Osteoblast (primary cell): ENCODE measurements around the gene SNX25. TPM values are rescaled to one million over a fixed set of nuclear protein-coding genes. Genes with fewer than 3 reads are reported as not detected.
"Not testable (repeated sequence)": the region's sequence is repeated elsewhere in the genome, so short reads cannot be mapped to it uniquely, and the experiment has no call there.

ENCODE experiments used
- DNase-seq: peaks from one replicate; pipeline ENCODE4 v3.0.0; 2011; ENCODE audit warnings: low spot score, mixed read lengths; ENCODE audit not compliant: insufficient read length; ENCODE audit errors: missing footprints
- H2AFZ ChIP-seq: 2 replicates; pipeline ENCODE4 v1.6.0; 2011; ENCODE audit warnings: mild to moderate bottlenecking, low read length
- H3K27ac ChIP-seq: 2 replicates; pipeline ENCODE4 v1.5.1; 2011; ENCODE audit warnings: mild to moderate bottlenecking, low read depth, low read length, moderate library complexity
- H3K27me3 ChIP-seq: 2 replicates; pipeline ENCODE4 v1.6.0; 2012; ENCODE audit warnings: mild to moderate bottlenecking, control low read depth, inconsistent platforms, low read length, moderate library complexity; ENCODE audit not compliant: insufficient read depth
- H3K36me3 ChIP-seq: 2 replicates; pipeline ENCODE4 v1.5.1; 2011; ENCODE audit warnings: mild to moderate bottlenecking, low read length, control low read depth, moderate library complexity; ENCODE audit not compliant: insufficient read depth
- H3K4me1 ChIP-seq: 2 replicates; pipeline ENCODE4 v1.5.1; 2011; ENCODE audit warnings: mild to moderate bottlenecking, low read length, control low read depth, moderate library complexity; ENCODE audit not compliant: insufficient read depth
- H3K4me2 ChIP-seq: 2 replicates; pipeline ENCODE4 v1.6.0; 2011; ENCODE audit warnings: mild to moderate bottlenecking, low read length; ENCODE audit not compliant: insufficient read depth
- H3K4me3 ChIP-seq: fragments of 200-600 bp; sonication (generic); 3 replicates; pipeline ENCODE4 v1.5.1; 2012; ENCODE audit warnings: mild to moderate bottlenecking, low read length, inconsistent platforms; ENCODE audit not compliant: insufficient read depth
- H3K79me2 ChIP-seq: 2 replicates; pipeline ENCODE4 v1.6.0; 2012; ENCODE audit warnings: mild to moderate bottlenecking, low read length, control low read depth, inconsistent platforms; ENCODE audit not compliant: insufficient read depth
- H3K9me3 ChIP-seq: 2 replicates; pipeline ENCODE4 v1.5.1; 2011; ENCODE audit warnings: low read depth, low read length, control low read depth
- H4K20me1 ChIP-seq: 2 replicates; pipeline ENCODE4 v1.6.0; 2012; ENCODE audit warnings: mild to moderate bottlenecking, low read length, control low read depth; ENCODE audit not compliant: insufficient read depth
- CTCF ChIP-seq: IDR thresholded peaks from 2 replicates; pipeline ENCODE4 v1.5.1; 2011; ENCODE audit warnings: mild to moderate bottlenecking, low read depth, low read length, moderate library complexity; ENCODE audit errors: extremely low read depth
- total RNA-seq: library from RNA; depleted of rRNA; stranded (reverse); fragments of >200 nt; gene quantifications from 2 replicates; pipeline ENCODE4 v1.2.3, GENCODE V29; 2012

Gene SNX25
- total RNA-seq, 1 donor: 98.1 TPM

GRCh38 chr4:185205697-185206342, 3.6 kb upstream of the SNX25 start:
- Histone ChIP-seq H3K9me3 (no peaks in the 10 kb centered on the region), H3K36me3 (no peaks in the 10 kb centered on the region), H3K4me2 (no peak overlapping the region), H3K4me1 (peaks cover 31% of the 10 kb centered on the region), H3K79me2 (peaks cover 43% of the 10 kb centered on the region), H3K4me3 (no peak overlapping the region), H3K27ac (no peak overlapping the region), H2AFZ (no peak overlapping the region), H4K20me1 (peaks cover 4% of the 10 kb centered on the region), H3K27me3 (no peaks in the 10 kb centered on the region)
- TF ChIP-seq CTCF: no peak
- no peak for DNase-seq

GRCh38 chr4:185207466-185207865, 1.9 kb upstream of the SNX25 start:
- Histone ChIP-seq H3K4me2 (no peak overlapping the region), H3K79me2 (peaks cover 46% of the 10 kb centered on the region), H3K4me3 (no peak overlapping the region), H3K9me3 (no peaks in the 10 kb centered on the region), H3K36me3 (no peaks in the 10 kb centered on the region), H3K27me3 (no peaks in the 10 kb centered on the region), H2AFZ (no peak overlapping the region), H3K4me1 (peaks cover 35% of the 10 kb centered on the region), H4K20me1 (peaks cover 6% of the 10 kb centered on the region), H3K27ac (no peak overlapping the region)
- no peak for TF ChIP-seq CTCF
- DNase-seq: no peak

GRCh38 chr4:185209852-185210101, 379 bp downstream of the SNX25 start:
- DNase-seq: peak; percentile 64
- H3K4me2 ChIP-seq: peak overlapping the region; percentile 87

GRCh38 chr4:185210102-185210981, 944 bp downstream of the SNX25 start:
- DNase-seq: peak; percentile 87
- Histone ChIP-seq H3K27me3 (no peaks in the 10 kb centered on the region), H4K20me1 (peaks cover 29% of the 10 kb centered on the region), H3K4me1 (peaks cover 17% of the 10 kb centered on the region), H2AFZ (peak overlapping the region; percentile 85), H3K36me3 (no peaks in the 10 kb centered on the region), H3K4me3 (peak overlapping the region; percentile 86), H3K79me2 (peaks cover 57% of the 10 kb centered on the region), H3K4me2 (peak overlapping the region; percentile 83), H3K27ac (peak overlapping the region; percentile 76), H3K9me3 (no peaks in the 10 kb centered on the region)
- no peak for TF ChIP-seq CTCF

More at GRCh38 chr4:185209852-185210101, 379 bp downstream of the SNX25 start:
- Histone ChIP-seq H4K20me1 (peaks cover 26% of the 10 kb centered on the region), H3K4me3 (peak overlapping the region; percentile 86), H3K4me1 (peaks cover 19% of the 10 kb centered on the region), H3K27ac (peak overlapping the region; percentile 76), H3K79me2 (peaks cover 58% of the 10 kb centered on the region)
- not testable (repeated sequence) for H3K9me3 ChIP-seq, H2AFZ ChIP-seq, H3K36me3 ChIP-seq, H3K27me3 ChIP-seq
